ENCODE results near the gene IGFBP6.

The IGFBP6 gene, protein sequence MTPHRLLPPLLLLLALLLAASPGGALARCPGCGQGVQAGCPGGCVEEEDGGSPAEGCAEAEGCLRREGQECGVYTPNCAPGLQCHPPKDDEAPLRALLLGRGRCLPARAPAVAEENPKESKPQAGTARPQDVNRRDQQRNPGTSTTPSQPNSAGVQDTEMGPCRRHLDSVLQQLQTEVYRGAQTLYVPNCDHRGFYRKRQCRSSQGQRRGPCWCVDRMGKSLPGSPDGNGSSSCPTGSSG

DNA sequence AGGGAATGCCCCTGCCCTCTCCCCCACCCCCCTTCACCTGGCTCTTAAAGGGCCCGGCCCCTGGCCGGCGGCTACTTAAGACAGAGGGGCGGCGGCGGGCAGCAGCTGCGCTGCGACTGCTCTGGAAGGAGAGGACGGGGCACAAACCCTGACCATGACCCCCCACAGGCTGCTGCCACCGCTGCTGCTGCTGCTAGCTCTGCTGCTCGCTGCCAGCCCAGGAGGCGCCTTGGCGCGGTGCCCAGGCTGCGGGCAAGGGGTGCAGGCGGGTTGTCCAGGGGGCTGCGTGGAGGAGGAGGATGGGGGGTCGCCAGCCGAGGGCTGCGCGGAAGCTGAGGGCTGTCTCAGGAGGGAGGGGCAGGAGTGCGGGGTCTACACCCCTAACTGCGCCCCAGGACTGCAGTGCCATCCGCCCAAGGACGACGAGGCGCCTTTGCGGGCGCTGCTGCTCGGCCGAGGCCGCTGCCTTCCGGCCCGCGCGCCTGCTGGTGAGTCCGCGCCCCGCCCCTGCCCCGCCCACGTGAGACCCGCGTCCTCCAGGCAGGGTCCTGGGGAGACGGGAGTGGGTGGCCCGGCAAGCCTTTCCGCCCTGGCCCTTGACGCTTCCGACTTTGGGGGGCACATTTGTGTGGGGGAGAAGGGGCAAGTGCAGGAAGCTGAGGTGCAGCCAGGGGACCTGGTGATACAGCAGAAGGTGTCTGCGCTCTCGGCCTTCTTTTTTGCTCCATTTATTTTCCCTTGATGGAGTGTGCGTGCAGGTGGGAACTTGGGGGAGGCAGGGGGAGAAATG, at the start of gene IGFBP6:
Gene IGFBP6, plus strand, starts transcription at position 104 of the 790 bp plus-strand sequence. Its CDS starts 51 bp downstream, at position 155.
- FAIRE-seq = no peak

- no peak for FAIRE-seq
These were observed 49.3 kb upstream of the IGFBP6 start for GRCh38 chr12:53048033-53048779.

DNA sequence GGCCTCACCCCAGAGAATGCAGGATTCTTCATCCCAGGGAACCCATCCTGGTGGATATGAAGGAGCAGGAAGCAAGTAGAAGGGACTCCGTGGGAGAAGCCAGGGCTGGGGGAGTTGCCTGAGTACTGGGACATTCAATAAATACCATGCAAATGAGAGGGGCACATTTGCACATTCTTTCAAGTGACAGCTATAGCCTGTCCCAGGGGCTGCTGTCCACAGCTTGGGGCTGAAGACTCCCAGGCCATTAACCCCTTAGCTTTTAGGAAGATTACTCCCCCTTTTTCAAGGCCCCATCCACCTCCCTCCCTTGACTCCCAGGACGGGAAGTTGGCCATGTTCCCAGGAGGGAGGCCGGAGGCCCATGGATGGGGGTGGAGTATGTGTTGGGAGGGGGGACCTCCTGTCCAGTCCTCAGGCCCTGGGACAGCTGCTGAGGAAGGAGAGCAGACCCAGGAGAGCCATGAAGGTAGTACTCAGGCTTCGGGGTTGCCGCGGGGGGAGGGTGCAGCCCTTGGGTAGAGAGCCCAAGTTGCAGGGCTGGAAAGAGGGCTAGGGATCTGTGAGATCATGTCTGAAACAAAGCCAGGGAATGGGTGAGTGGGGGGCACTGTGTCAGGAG, 48.6 kb upstream of the IGFBP6 start:
- FAIRE-seq = no peak

DNA sequence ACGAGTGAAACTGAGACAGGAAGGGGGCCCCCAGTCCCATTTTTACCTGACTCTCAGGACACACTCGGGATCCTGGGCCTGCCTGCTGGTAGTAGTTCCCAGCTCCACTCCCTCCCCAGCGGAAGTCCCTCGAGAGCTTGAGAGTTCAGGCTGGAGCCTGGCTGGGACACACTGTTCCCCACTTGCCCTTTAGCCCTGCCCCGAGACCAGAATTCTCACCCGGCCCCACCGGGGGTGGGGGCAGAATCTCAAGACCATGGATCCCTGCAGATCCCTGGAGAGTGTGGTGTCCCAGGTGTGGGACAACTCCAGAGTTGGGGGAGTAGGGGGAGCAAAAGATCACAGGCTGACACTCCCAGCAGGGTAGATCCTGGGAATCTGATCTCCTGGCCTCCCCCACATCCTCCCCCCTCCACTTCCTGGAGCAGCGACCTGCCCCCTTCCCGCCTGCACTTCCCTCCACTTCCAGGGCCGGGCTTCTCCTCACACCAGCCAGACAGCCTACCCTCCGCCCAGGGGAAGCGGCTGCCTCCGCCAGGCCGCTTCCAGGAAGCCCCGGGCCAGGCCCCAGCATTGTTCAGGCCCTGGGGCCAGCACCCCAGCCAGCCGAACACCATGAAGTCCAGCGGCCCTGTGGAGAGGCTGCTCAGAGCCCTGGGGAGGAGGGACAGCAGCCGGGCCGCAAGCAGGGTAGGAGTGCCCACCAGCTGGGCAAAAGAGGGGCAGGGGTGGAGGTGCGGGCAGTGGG, 47.7 kb upstream of the IGFBP6 start, which contains the start of gene TNS2:
Gene TNS2, plus strand, starts transcription at position 495 of the 748 bp plus-strand sequence. Its CDS starts 121 bp downstream, at position 616.
- no peak for FAIRE-seq

GRCh38 chr12:53050426-53051057, 46.9 kb upstream of the IGFBP6 start:
- FAIRE-seq = no peak

- no peak for FAIRE-seq
These were observed 46.2 kb upstream of the IGFBP6 start for GRCh38 chr12:53051058-53051880.

DNA sequence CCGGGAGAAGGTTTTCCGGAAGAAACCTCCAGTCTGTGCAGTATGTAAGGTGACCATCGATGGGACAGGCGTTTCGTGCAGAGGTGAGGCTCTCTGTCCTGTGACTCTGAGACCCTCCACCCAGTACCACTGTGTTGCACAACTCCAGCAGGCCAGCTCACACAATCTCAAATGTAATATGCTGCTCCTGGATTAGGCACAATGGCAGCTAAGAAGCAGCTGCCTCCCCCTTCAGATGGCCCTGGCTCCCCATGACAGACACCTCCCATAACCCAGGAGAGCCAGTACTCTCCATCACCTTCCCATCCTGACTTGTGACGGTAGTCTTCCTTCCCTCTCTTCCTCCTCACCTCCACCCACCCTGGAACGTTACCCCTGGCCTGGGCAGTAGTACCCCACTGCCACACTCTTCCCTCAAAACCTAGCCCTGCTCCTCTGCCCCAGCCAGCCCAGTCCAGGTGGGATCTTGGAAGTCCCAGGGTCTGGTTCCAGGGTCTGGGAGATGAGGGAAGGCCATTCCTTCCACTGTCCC, 45.5 kb upstream of the IGFBP6 start:
- FAIRE-seq = no peak

GRCh38 chr12:53052419-53053217, 44.8 kb upstream of the IGFBP6 start:
- FAIRE-seq = no peak

- no peak for FAIRE-seq
These were observed 44.0 kb upstream of the IGFBP6 start for GRCh38 chr12:53053218-53054111.

DNA sequence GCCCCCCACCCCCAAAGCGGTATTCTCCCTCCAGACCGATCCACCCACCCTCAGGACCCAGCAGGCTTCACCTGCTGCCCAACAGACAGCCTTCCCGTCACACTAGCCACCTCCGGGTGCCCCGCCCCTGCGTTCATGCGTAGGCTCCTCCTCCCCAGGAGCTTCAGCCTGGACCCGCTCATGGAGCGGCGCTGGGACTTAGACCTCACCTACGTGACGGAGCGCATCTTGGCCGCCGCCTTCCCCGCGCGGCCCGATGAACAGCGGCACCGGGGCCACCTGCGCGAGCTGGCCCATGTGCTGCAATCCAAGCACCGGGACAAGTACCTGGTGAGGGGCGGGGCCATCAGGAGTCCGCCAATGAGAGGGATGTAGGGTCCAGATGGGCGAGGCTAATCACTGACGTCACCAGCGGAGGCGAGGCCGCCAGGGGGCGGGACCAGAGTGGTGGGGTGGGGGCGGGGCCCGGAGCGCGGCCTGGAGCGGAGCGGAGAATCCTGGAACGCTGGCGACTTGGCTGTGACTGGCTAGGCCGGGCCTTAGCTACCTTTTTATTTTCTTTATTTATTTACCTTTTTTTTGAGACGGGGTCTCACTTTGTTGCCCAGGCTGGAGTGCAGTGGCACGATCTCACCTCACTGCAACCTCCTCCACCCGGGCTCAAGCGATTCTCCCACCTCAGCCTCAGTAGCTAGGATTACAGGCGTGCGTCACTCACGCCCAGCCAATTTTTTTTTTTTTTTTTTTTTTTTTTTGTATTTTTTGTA, 43.2 kb upstream of the IGFBP6 start:
- FAIRE-seq = peak; percentile 74

DNA sequence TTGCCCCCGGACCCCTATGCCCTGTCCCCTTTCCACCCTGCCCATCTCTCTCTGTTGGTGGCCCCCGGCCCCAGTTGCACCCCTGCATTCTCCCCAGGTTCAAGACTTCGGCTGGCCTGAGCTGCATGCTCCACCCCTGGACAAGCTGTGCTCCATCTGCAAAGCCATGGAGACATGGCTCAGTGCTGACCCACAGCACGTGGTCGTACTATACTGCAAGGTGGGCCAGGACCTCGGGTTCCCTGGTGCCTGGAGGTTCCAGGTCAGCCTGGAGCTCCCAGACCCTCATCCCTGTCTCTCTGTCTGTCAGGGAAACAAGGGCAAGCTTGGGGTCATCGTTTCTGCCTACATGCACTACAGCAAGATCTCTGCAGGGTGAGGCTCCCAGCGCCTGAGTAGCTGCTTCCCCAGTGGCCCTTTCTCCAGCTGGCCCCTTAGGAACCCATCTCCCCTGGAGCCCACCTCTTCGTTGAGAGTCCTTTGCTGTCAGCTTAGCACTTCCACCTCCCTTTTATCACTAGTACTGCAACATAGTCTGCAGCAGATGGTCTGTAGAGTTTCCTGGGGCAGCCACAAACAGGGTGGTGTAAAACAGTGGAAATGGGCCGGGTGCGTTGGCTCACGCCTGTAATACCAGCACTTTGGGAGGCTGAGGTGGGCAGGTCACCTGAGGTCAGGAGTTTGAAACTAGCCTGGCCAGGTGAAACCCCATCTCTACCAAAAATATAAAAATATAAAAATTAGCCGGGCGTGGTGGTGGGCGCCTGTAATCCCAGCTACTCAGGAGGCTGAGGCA, 41.8 kb upstream of the IGFBP6 start:
- FAIRE-seq = no peak

DNA sequence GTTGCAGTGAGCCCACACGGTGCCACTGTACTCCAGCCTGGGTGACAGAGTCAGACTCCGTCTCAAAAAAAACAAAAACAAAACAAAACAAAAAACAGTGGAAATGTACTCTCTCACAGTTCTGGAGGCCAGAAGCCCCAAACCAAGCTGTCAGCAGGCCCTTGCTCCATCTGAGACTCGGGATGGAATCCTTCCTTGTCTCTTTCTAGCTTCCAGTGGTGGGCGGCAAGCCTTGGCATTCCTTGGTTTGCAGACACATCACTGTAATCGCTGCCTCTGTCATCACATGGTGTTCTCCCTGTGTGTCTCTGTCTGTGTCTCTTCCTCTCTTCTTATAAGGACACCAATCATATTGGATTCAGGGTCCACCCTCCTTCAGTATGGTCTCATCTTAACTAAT, 41.2 kb upstream of the IGFBP6 start:
- no peak for FAIRE-seq

DNA sequence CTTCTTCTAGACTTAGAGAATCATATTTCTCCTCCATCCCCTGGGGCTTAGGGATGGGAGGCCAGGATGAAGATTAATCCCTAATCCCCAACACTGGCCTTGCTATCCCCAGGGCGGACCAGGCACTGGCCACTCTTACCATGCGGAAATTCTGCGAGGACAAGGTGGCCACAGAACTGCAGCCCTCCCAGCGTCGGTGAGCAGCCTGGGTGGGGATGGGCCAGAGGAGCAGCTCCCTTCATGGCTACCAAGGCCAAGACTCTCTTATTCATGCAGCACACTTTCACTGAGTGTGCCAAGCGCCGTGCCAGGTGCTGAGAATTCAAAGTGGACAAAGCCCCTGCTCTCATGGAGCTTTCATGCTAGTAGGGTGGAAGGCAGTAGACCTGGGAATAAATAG, 40.6 kb upstream of the IGFBP6 start:
- FAIRE-seq = no peak

GRCh38 chr12:53057816-53058500, 39.5 kb upstream of the IGFBP6 start:
- no peak for FAIRE-seq

- FAIRE-seq = no peak
These were observed 38.6 kb upstream of the IGFBP6 start for GRCh38 chr12:53058674-53059433.
